ENCODE results near the gene SUMO1. TPM values are rescaled to one million over a fixed set of nuclear protein-coding genes. Genes with fewer than 3 reads are reported as not detected.
A peak's percentile ranks its signal among the peaks of the same experiment; 100 is the strongest.
"Not testable (repeated sequence)": the region's sequence is repeated elsewhere in the genome, so short reads cannot be mapped to it uniquely, and the experiment has no call there.

The SUMO1 gene
- total RNA-seq, result 10 to 100 TPM; 61.1 to 72.1 TPM
- 76.5 to 105 reads per million in 2 donors for total RNA-seq

DNA sequence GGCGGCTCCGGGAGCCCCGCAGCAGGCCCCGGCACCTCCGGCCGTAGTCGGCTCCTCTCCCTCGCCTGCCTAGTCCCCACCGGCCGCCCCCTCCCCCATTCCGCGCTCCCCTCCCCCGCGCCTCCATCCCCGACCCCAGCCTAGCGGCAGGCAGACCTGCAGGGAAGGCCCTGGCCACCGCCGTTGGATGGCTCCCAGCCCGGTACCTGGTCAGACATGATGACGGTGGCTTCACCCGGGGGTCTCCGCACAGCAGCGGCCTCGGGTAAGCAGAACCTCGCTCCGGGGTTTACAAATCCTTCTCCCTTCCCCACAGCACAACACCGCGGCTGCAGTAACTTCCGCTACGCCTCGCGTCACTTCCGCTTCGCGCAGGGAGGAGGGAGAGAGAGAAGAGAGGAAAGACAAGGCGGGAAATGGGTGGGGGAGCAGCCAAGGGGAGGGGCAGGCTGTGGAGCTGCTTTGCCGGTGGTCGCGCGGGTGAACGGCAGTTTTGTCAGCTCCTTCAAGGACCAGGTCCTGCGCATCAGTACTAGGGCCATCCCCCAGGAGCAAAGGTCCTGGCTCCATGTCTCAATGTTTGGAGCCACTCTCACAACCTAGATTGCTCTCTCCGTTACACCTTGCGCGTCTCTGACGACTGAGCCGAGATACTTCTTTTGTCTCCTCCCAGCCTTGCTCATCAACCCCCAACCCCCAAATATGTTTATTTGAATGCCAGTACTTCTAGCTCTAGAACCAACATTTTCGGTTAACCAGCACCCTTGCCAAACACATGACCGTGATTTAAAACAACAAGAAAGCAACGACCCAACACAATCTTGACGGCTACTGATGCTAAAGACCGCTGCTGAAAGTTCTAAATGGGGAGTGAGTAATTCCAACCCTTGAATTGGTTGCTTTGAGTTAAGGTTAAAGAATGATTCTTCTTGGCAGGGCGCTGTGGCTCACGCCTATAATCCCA lies at the start of gene SUMO1:
Gene SUMO1 (minus strand): TSS at position 364 of the 964 bp plus-strand sequence. CDS start 146 bp downstream, at position 218.
- peak within 1 kb of the TSS; percentile 98 for H3K4me3 Mint-ChIP-seq

DNA sequence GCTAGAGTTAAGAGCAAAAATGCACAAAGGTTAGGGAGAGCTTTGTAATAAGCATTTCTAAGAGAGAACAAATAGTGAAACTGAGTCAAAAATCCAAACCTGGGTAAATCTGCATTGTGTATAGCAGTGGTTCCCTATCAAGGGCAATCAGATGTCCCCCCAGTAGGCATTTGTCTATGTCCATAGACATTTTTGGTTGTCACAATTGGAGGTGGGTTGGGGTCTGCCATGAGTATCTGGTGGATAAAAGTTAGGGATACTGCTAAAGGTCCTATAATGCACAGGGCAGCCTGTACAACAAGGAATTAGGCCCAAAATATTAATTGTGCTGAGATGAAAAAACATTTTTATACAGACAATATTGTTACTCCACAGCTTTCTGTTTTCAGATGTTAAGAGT lies 48.2 kb upstream of the SUMO1 start:
- no peaks in the 10 kb centered on the region for H3K9me3 ChIP-seq (ENCODE audit: control insufficient read depth, low read length, poor library complexity, severe bottlenecking)
- ATAC-seq (no peak), DNase-seq (no peak)
- no peaks in the 10 kb centered on the region for H3K27me3 Mint-ChIP-seq
- no peak overlapping the region for H3K4me3 Mint-ChIP-seq
- peaks cover 3% of the 10 kb centered on the region for H3K36me3 Mint-ChIP-seq (ENCODE audit: low read depth)
- no peaks in the 10 kb centered on the region for H3K4me1 Mint-ChIP-seq
- peak overlapping the region; percentile 79 for H3K27ac Mint-ChIP-seq

More for the DNA sequence above, at the start of gene SUMO1:
- ATAC-seq (peak; percentile 93), DNase-seq (peak; percentile 77 to 82 (median 80))
- H3K9me3 ChIP-seq (ENCODE audit: control insufficient read depth, low read length, poor library complexity, severe bottlenecking), result no peaks in the 10 kb centered on the region
- peaks cover 2% of the 10 kb centered on the region for H3K36me3 Mint-ChIP-seq (ENCODE audit: low read depth)
- H3K27me3 Mint-ChIP-seq, result no peaks in the 10 kb centered on the region
- peak within 1 kb of the TSS; percentile 93 for H3K27ac Mint-ChIP-seq
- peaks cover 25% of the 10 kb centered on the region for H3K4me1 Mint-ChIP-seq

DNA sequence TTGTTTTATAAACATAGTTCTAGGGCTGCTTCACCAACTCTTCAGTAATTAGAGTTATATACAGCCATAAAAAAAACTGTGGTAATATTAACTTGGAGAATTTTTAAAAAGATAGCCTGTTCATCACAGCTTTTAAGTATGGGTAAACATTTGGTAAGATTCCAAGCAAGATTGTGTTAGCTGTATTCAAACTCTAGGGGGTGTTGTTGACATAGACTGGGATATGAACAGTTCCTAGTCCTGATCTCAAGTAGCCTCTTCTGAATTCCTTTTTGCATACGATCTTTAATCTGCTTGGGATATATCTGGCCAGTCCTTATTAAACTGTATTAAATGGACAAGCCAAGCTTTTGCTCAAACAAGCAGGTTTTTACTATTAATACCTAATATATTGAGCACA lies 40.5 kb upstream of the SUMO1 start:
- Mint-ChIP-seq H3K4me3 (no peak overlapping the region), H3K36me3 (ENCODE audit: low read depth) (peaks cover 3% of the 10 kb centered on the region)

DNA sequence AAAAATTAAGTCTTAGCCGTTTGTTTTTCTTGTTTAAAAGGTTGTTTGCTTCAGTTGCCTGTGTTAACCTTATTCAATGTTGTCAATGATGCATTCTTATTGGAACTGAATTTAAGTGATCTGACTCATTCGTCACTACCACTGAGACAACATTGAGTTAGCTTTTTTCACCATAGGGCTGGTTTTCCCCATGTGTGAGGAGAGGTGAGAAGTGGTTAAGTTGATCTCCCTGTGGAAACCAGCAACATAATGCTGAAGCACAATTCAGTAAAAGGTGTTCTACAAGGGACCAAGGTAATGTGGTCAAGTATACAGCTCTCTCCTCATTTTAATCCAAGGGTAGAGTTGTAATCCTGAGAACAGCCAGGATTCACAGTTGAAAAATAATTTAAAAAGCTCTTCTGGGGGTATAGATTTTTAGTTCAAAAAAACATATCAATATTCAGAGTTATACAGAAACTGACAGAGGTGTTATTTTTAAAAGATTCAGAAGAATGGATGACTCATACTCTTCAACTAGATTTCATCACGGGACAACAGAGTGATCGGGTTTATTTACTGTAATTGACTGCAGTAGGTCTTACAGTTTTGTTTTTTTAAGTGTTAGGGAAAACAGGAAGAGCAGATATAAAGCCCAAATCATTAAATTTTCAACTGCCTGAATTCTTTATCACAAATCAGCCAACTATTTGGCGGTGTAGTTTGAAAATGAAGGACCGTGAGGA lies 39.8 kb upstream of the SUMO1 start:
- ATAC-seq (peak; percentile 29), DNase-seq (no peak)
- Mint-ChIP-seq H3K4me1 (peaks cover 17% of the 10 kb centered on the region), H3K36me3 (ENCODE audit: low read depth) (peaks cover 3% of the 10 kb centered on the region), H3K27me3 (no peaks in the 10 kb centered on the region), H3K4me3 (peak overlapping the region; percentile 25), H3K27ac (peak overlapping the region; percentile 79)
- no peaks in the 10 kb centered on the region for H3K9me3 ChIP-seq (ENCODE audit: control insufficient read depth, low read length, poor library complexity, severe bottlenecking)

More for the DNA sequence above, 40.5 kb upstream of the SUMO1 start:
- Mint-ChIP-seq H3K27ac (peak overlapping the region; percentile 79), H3K4me1 (peaks cover 17% of the 10 kb centered on the region), H3K27me3 (no peaks in the 10 kb centered on the region)
- H3K9me3 ChIP-seq (ENCODE audit: control insufficient read depth, low read length, poor library complexity, severe bottlenecking), result no peaks in the 10 kb centered on the region
- DNase-seq (no peak), ATAC-seq (peak; percentile 49)

DNA sequence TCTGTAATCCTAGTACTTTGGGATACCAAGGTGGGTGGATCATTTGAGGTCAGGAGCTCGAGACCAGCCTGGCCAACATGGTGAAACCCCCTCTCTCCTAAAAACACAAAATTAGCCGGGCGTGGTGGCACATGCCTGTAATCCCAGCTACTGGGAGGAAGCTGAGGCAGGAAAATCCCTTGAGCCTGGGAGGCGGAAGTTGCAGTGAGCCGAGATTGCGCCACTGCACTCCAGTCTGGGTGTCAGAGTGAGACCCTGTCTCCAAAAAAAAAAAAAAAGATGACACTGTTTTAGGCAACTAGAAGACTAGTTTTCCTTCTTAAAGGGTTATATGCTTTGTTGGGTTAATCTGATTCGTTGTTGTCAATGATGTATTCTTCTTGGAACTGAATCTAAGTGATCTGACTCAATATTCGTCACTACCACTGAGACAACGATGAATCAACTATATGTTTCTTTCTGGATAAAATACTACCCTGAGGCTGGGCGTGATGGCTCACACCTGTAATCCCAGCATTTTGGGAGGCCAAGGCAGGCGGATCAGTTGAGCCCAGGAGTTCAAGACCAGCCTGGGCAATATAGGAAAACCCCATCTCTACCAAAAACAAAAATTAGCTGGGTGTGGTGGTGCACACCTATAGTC lies 37.8 kb upstream of the SUMO1 start:
- not testable (repeated sequence) for H3K9me3 ChIP-seq (ENCODE audit: control insufficient read depth, low read length, poor library complexity, severe bottlenecking); H3K36me3 Mint-ChIP-seq (ENCODE audit: low read depth); DNase-seq; ATAC-seq; H3K27me3 Mint-ChIP-seq; H3K4me3 Mint-ChIP-seq
- Mint-ChIP-seq H3K4me1 (peaks cover 21% of the 10 kb centered on the region), H3K27ac (peak overlapping the region; percentile 89)

DNA sequence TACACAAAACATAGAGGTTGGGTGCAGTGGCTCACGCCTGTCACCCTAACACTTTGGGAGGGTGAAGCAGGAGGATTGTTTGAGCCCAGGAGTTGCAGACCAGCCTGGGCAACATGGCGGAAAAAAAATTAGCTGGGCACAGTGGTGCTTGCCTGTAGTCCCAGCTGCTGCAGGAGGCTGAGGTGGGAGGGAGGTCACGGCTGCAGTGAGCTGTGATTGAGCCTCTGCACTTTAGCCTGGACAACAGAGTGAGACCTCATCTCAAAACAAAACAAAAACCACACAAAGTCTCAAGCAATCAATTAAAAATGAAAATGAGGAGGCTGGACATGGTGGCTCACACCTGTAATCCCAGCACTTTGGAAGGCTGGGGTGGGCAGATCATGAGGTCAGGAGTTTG lies 32.1 kb upstream of the SUMO1 start:
- Mint-ChIP-seq H3K4me3 (peak overlapping the region; percentile 76), H3K4me1 (peaks cover 20% of the 10 kb centered on the region), H3K27me3 (no peaks in the 10 kb centered on the region), H3K36me3 (ENCODE audit: low read depth) (no peaks in the 10 kb centered on the region), H3K27ac (no peak overlapping the region)
- no peaks in the 10 kb centered on the region for H3K9me3 ChIP-seq (ENCODE audit: control insufficient read depth, low read length, poor library complexity, severe bottlenecking)
- no peak for ATAC-seq
- no peak for DNase-seq

DNA sequence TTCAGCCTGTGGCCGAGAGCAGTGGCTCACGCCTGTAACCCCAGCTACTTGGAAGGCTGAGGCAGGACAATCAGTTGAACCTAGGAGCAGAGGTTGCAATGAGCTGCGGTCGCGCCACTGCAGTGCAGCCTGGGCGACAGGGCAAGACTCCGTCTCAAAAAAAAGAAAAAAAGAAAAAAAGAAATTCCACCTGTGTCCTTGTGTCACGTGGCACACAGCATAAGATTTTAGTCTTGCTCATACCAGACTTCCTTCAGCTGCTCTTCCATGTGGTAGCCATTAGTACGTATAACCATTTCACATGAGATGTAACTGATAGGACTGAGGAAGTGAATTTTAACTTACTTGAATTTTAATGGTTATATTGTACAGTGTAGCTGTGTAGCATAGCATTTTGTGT lies 31.2 kb upstream of the SUMO1 start:
- ATAC-seq (peak; percentile 4), DNase-seq (peak in 1 of 3 donors; percentile 24)
- peaks cover 20% of the 10 kb centered on the region for H3K4me1 Mint-ChIP-seq
- no peaks in the 10 kb centered on the region for H3K9me3 ChIP-seq (ENCODE audit: control insufficient read depth, low read length, poor library complexity, severe bottlenecking)
- H3K27ac Mint-ChIP-seq, result no peak overlapping the region
- H3K36me3 Mint-ChIP-seq (ENCODE audit: low read depth), result no peaks in the 10 kb centered on the region
- peak overlapping the region; percentile 76 for H3K4me3 Mint-ChIP-seq
- H3K27me3 Mint-ChIP-seq, result no peaks in the 10 kb centered on the region

DNA sequence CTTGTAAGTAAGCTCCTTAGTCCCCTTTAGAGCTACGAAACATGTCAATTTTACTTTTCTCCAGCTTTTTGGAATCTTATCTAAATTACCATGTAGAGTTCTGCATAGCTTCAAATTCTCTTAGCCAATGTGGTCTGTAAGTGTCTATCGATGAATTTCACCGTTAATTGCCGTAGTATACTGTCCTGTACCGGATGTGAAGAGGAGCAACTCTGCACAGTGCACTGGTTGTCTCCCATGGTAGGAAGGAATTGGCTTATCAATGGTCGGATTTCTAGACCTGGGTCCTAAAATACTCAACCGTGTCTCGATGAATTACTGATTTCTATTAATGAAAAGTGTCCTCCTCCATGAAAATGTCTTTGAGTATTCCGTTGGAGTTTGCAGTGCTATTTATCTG lies 29.1 kb upstream of the SUMO1 start:
- no peaks in the 10 kb centered on the region for H3K9me3 ChIP-seq (ENCODE audit: control insufficient read depth, low read length, poor library complexity, severe bottlenecking)
- Mint-ChIP-seq H3K4me1 (peaks cover 16% of the 10 kb centered on the region), H3K27ac (no peak overlapping the region), H3K27me3 (no peaks in the 10 kb centered on the region), H3K36me3 (ENCODE audit: low read depth) (no peaks in the 10 kb centered on the region), H3K4me3 (no peak overlapping the region)
- ATAC-seq (no peak), DNase-seq (no peak)

DNA sequence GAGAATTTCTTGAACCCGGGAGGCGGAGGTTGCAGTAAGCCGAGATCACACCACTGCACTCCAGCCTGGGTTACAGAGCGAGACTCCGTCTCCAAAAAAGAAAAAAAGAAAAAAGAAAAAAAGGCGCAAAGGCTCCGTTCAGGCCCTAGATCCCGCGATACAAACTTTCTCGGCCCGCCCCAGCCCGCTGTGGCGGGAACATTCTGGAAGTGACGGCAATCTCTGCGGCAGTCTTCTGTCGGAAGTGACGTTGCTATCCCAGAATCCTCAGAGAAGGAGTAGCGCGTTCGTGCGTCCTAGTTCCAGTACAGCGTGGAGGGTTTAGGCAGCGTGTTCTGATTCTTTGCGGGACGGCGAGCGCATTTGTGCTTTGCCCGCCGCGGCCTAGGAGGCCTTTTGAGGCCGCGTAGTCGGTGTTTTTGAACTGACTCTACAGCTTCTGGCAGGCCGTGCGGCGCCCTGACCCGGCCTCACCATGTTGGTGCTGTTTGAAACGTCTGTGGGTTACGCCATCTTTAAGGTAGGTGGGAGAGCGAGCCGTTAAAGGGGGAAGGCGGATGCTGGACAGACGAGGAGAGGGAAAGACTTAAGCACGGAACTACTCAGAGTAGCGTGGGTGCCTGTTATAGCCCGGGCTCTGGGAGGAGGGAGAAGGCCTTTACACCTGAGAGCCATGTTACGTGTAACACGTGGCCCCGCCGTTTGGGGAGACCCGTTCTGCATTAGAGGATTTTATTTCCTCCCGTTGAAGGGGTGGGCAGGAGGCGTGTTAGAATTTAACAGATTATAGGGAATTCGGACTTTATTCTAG lies 27.3 kb upstream of the SUMO1 start, which contains the start of gene NOP58:
Gene NOP58 (plus strand): TSS at position 297 of the 811 bp plus-strand sequence. CDS start 179 bp downstream, at position 476.
- H3K27ac Mint-ChIP-seq, result no peak within 1 kb of the TSS
- ATAC-seq, result peak; percentile 82

DNA sequence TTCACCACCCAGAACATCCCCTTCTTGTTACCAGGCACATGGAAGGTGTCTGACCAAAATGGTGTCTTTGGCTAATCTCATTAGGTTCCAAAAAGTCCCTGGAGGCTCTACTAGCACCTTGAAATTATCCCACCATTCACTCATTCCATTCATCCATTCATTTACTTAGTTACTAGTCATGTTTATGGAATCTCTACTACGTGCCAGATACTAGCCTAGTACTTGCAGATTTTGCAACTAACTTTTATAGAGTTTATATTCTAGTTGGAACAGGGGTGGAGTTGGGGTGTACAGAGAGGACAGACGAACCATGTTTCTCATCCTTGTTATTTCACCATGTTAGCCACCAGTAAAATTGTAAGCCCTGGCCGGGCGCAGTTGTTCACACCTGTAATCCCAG lies 23.1 kb upstream of the SUMO1 start:
- Mint-ChIP-seq H3K36me3 (ENCODE audit: low read depth) (no peaks in the 10 kb centered on the region), H3K4me3 (no peak overlapping the region), H3K27me3 (no peaks in the 10 kb centered on the region), H3K4me1 (no peaks in the 10 kb centered on the region), H3K27ac (no peak overlapping the region)
- no peak for DNase-seq
- no peaks in the 10 kb centered on the region for H3K9me3 ChIP-seq (ENCODE audit: control insufficient read depth, low read length, poor library complexity, severe bottlenecking)
- no peak for ATAC-seq

More for the DNA sequence above, 27.3 kb upstream of the SUMO1 start, which contains the start of gene NOP58:
- no peaks in the 10 kb centered on the region for H3K9me3 ChIP-seq (ENCODE audit: control insufficient read depth, low read length, poor library complexity, severe bottlenecking)
- peak within 1 kb of the TSS; percentile 81 for H3K4me3 Mint-ChIP-seq
- DNase-seq, result peak; percentile 75 to 85 (median 82)
- H3K27me3 Mint-ChIP-seq, result no peaks in the 10 kb centered on the region
- H3K4me1 Mint-ChIP-seq, result peaks cover 13% of the 10 kb centered on the region
- H3K36me3 Mint-ChIP-seq (ENCODE audit: low read depth), result no peaks in the 10 kb centered on the region

DNA sequence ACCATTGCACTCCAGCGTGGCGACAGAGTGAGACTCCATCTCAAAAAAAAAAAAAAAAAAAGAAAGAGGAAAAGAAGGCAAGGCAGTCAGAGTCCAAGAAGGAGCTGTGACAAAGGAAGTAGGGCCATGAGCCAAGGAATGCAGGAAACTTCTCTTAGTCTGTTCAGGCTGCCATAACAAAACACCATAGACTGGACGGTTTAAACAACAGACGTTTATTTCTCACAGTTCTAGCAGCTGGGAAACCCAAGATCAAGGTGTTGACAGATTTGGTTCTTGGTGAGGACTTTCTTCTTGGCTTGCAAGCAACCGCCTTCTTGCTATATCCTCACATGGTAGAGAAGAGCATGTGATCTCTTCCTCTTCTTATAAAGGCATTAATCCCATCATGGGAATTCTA lies 13.1 kb upstream of the SUMO1 start:
- no peaks in the 10 kb centered on the region for H3K9me3 ChIP-seq (ENCODE audit: control insufficient read depth, low read length, poor library complexity, severe bottlenecking)
- no peak overlapping the region for H3K4me3 Mint-ChIP-seq
- H3K27ac Mint-ChIP-seq, result no peak overlapping the region
- H3K27me3 Mint-ChIP-seq, result no peaks in the 10 kb centered on the region
- no peak for ATAC-seq
- no peaks in the 10 kb centered on the region for H3K36me3 Mint-ChIP-seq (ENCODE audit: low read depth)
- no peaks in the 10 kb centered on the region for H3K4me1 Mint-ChIP-seq
- no peak for DNase-seq

DNA sequence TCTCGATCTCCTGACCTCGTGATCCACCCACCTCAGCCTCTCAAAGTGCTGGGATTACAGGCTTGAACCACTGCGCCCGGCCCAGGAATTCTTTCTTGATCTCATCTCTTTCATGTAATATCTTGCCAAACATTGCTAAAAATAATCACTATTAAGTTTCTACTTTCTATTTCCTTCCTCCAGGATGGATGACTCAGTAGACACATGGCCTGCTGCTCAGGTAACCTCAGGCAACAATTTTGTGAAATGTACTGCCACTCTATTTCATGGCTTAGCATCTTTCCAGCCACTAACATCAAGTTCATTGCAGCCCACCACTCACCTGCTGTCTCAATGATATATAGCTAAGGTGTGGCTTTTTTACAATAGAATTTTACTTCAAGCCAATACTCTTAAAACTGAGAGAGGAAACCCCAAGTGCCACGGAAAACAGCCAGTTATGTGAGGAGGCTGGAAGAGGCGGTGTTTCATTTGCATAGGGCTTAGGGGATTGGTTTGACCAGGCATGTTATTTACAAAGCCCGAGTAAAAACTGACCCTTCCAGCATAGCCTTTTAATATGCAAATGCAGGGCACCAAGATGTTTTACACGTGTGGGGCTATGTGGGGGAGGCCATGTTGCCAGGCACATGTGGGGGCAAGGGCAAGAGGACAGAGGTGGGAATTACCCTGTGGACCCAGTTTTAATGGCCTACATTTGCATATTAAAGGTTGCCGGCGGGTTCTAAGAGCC lies 11.3 kb upstream of the SUMO1 start:
- Mint-ChIP-seq H3K27ac (no peak overlapping the region), H3K4me1 (no peaks in the 10 kb centered on the region), H3K4me3 (no peak overlapping the region), H3K27me3 (no peaks in the 10 kb centered on the region), H3K36me3 (ENCODE audit: low read depth) (no peaks in the 10 kb centered on the region)
- DNase-seq (no peak), ATAC-seq (no peak)
- H3K9me3 ChIP-seq (ENCODE audit: control insufficient read depth, low read length, poor library complexity, severe bottlenecking), result no peaks in the 10 kb centered on the region

Data from T-helper 17 cell (primary cell).